Hippocampal formation (tissue), 2 donors: ENCODE results near the gene RBM4.

Experiments
- DNase-seq, 2 donors: peaks; one replicate each; lab custom pipeline; 2025; lab: John Stamatoyannopoulos, UW

The RBM4 gene

GRCh38 chr11:66651016-66651415 is 12.5 kb downstream of the RBM4 start:
- no peak for DNase-seq

GRCh38 chr11:66652651-66653050 is 14.1 kb downstream of the RBM4 start:
- no peak for DNase-seq

- DNase-seq: no peak
Observed at GRCh38 chr11:66653123-66653522, 14.6 kb downstream of the RBM4 start.

- DNase-seq: no peak
Observed at GRCh38 chr11:66659763-66660162, 21.3 kb downstream of the RBM4 start.

GRCh38 chr11:66663741-66664296 is 25.3 kb downstream of the RBM4 start:
- no peak for DNase-seq

- DNase-seq: no peak
Observed at GRCh38 chr11:66665369-66665768, 26.9 kb downstream of the RBM4 start.

- DNase-seq: no peak
Observed at GRCh38 chr11:66670816-66671215, 32.3 kb downstream of the RBM4 start.

- DNase-seq: no peak
Observed at GRCh38 chr11:66674964-66675602, 36.6 kb downstream of the RBM4 start.

GRCh38 chr11:66676282-66676919 is 37.9 kb downstream of the RBM4 start:
- DNase-seq: no peak

- DNase-seq: no peak
Observed at GRCh38 chr11:66676931-66677598, 38.6 kb downstream of the RBM4 start.

GRCh38 chr11:66677599-66678375 is 39.3 kb downstream of the RBM4 start, which contains the start of gene RBM4B:
TSS of gene RBM4B (minus strand) at chr11:66677887. CDS start at chr11:66677079, 808 bp downstream.
- peak; percentile 92 to 95 for DNase-seq

GRCh38 chr11:66680966-66681645 is 42.6 kb downstream of the RBM4 start:
- DNase-seq: no peak

GRCh38 chr11:66683877-66684276 is 45.4 kb downstream of the RBM4 start:
- no peak for DNase-seq

- no peak for DNase-seq
Observed at GRCh38 chr11:66684635-66685034, 46.1 kb downstream of the RBM4 start.

- no peak for DNase-seq
Observed at GRCh38 chr11:66685276-66686099, 47.0 kb downstream of the RBM4 start.

GRCh38 chr11:66686100-66686785 is 47.7 kb downstream of the RBM4 start:
- DNase-seq: no peak

GRCh38 chr11:66686801-66687750 is 48.6 kb downstream of the RBM4 start:
- no peak for DNase-seq

- no peak for DNase-seq
Observed at GRCh38 chr11:66687831-66688281, 49.4 kb downstream of the RBM4 start.
